ENCODE measurements around the gene PLXNA4.

PLXNA4 gene

DNA sequence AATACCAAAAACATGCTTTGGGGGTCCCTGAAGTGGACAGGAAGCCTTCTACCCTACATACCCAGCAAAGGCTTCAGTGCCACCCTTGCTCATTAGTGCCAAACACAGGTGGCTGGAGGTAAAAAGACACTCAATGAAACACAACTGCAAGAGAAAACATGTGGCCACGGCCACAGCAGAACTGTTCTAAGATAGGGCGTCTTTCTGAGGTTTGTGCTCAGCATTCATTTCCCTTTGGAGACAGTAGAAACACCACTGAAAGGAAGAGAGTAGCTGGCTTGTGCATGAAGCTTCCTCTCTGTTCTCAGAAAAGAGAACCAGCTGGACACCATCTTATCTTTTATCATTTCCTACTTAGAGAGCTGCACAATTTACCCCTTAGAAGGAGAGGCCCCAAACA lies 143.0 kb downstream of the PLXNA4 start:
- Histone ChIP-seq H3K27me3 (ENCODE audit: insufficient read depth, poor library complexity, severe bottlenecking) (no peaks in the 10 kb centered on the region), H3K4me3 (replicated peaks; ENCODE audit: insufficient read depth, low read length) (no peak overlapping the region), H3K27ac (replicated peaks) (no peak overlapping the region)
- DNase-seq (ENCODE audit: low read depth in 1 of 2, low spot score in 1 of 2) = no peak
- no peak for TF ChIP-seq SPI1 (IDR thresholded peaks at IDR 0.05; ENCODE audit: borderline replicate concordance, low read depth)
- no peak for TF ChIP-seq POLR2AphosphoS5 (IDR thresholded peaks at IDR 0.05; ENCODE audit: low read depth)
- TF ChIP-seq REST (IDR thresholded peaks at IDR 0.05; ENCODE audit: insufficient replicate concordance, low read depth) = no peak
- TF ChIP-seq, protein P1, sequence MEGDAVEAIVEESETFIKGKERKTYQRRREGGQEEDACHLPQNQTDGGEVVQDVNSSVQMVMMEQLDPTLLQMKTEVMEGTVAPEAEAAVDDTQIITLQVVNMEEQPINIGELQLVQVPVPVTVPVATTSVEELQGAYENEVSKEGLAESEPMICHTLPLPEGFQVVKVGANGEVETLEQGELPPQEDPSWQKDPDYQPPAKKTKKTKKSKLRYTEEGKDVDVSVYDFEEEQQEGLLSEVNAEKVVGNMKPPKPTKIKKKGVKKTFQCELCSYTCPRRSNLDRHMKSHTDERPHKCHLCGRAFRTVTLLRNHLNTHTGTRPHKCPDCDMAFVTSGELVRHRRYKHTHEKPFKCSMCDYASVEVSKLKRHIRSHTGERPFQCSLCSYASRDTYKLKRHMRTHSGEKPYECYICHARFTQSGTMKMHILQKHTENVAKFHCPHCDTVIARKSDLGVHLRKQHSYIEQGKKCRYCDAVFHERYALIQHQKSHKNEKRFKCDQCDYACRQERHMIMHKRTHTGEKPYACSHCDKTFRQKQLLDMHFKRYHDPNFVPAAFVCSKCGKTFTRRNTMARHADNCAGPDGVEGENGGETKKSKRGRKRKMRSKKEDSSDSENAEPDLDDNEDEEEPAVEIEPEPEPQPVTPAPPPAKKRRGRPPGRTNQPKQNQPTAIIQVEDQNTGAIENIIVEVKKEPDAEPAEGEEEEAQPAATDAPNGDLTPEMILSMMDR (IDR thresholded peaks at IDR 0.05; ENCODE audit: insufficient read depth, low read length) = no peak
- no peak for TF ChIP-seq GABPA (IDR thresholded peaks at IDR 0.05; ENCODE audit: low read depth)

DNA sequence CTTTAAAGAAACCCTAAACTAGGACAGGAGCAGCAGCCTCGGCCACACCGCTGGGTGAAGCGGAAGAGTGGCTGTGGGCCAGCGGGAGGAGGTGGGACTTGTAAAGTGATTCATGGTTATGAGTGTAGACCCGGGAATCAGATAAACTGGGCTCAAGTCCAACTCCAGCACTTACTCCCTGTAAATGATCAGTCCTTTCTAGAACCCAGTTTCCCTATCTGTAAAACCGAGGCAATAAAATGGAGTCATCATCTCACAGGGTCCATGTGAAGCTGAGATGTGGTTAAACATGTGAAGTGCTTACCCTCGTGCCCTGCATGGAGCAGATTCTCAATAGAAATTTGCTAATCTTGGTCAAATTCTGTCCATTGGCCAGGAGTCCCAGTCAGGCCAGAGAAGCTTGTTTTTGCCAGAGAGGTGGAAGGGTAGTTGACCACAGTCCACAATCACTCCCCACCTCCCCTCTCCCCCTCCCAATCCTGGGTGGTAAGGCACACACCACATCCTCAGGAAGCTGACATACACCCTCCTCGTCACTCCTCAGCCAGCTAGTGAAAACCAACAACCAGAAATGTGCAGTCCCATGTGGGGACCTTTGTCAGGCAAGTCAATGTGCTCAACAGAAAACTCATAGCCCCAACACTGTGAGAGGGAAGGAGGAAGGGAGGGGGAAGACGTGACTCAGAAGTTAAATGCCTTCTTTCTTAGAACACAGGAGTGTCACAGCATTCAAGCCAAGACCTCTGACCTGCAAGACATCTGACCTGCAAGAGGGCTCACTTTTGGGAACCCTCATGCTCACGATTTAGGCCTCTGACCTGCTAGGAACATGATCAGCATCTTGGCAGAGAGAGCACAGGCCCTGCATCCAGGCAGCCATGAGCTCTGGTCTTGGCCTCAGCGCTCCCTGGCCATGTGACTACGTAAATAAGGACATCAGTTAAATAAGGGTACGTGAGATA lies 145.1 kb downstream of the PLXNA4 start:
- TF ChIP-seq GABPA (IDR thresholded peaks at IDR 0.05; ENCODE audit: low read depth) (no peak), REST (IDR thresholded peaks at IDR 0.05; ENCODE audit: insufficient replicate concordance, low read depth) (no peak), SPI1 (IDR thresholded peaks at IDR 0.05; ENCODE audit: borderline replicate concordance, low read depth) (no peak), POLR2AphosphoS5 (IDR thresholded peaks at IDR 0.05; ENCODE audit: low read depth) (no peak)
- TF ChIP-seq, protein P1 (IDR thresholded peaks at IDR 0.05; ENCODE audit: insufficient read depth, low read length) = no peak
- DNase-seq (ENCODE audit: low read depth in 1 of 2, low spot score in 1 of 2) = no peak
- no peak overlapping the region for H3K27ac ChIP-seq (replicated peaks)
- no peak overlapping the region for H3K4me3 ChIP-seq (replicated peaks; ENCODE audit: insufficient read depth, low read length)
- no peaks in the 10 kb centered on the region for H3K27me3 ChIP-seq (ENCODE audit: insufficient read depth, poor library complexity, severe bottlenecking)

DNA sequence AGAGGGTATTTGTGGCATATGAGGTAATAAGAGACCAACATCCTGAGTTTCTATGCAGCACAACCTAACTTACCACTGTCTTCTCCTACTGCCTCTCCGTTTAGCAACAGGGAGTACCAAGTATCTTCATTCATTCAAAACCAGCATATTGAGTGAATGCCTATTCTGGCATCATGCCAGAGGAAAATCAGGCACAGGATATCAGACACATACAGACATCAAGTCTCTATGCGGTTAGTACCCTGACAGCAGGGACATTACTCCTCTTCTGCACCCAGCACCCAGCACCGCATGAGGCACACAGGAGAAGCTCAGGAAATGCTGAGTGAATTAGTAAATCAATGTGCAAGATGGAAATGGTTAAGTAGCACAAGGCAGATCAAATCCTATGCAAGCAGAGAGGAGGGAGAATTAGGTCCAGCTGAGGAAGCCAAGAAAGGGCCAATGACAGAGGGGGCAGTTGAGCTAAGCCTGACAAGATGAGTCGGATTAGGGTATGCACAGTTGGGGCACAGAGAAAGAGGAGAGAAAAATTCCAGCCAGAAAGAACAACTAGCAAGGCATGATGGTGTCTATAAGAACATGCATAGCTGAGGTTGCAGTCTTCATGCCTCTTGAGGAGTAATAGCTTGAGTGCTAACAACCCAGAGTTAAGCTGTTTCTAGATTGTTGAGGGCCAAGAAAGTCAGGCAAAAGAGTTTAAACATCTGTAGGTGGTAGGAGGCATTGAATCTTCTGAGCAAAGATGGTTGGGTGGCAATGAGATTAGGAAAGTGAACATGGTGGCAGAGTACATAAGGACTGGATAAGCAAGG lies 146.0 kb downstream of the PLXNA4 start:
- DNase-seq (ENCODE audit: low read depth in 1 of 2, low spot score in 1 of 2) = no peak
- no peak overlapping the region for H3K27ac ChIP-seq (replicated peaks)
- no peak for TF ChIP-seq GABPA (IDR thresholded peaks at IDR 0.05; ENCODE audit: low read depth)
- TF ChIP-seq, protein P1 (IDR thresholded peaks at IDR 0.05; ENCODE audit: insufficient read depth, low read length) = no peak
- no peak for TF ChIP-seq REST (IDR thresholded peaks at IDR 0.05; ENCODE audit: insufficient replicate concordance, low read depth)
- TF ChIP-seq SPI1 (IDR thresholded peaks at IDR 0.05; ENCODE audit: borderline replicate concordance, low read depth) = no peak
- no peak for TF ChIP-seq POLR2AphosphoS5 (IDR thresholded peaks at IDR 0.05; ENCODE audit: low read depth)

More for the DNA sequence above, 146.0 kb downstream of the PLXNA4 start:
- no peak overlapping the region for H3K4me3 ChIP-seq (replicated peaks; ENCODE audit: insufficient read depth, low read length)
- H3K27me3 ChIP-seq (ENCODE audit: insufficient read depth, poor library complexity, severe bottlenecking) = no peaks in the 10 kb centered on the region
